Mucosa of descending colon (tissue), 3 donors: ENCODE results near the gene TRAM2. TPM values are rescaled to one million over a fixed set of nuclear protein-coding genes. Genes with fewer than 3 reads are reported as not detected.

Experiments
- ATAC-seq: fragments of 200-7000 bp; cut with Tn5 transposase; one replicate; pipeline ENCODE4 v1.9.1; 2020; ENCODE audit warnings: mild to moderate bottlenecking, moderate library complexity
- DNase-seq, 3 donors: peaks; one replicate each; pipeline ENCODE4 v3.0.0-alpha.2; 2020
- H3K36me3 ChIP-seq: fragments of 200-600 bp; one replicate; pipeline ENCODE4 v1.8.0; 2021; ENCODE audit warnings: low read depth, mild to moderate bottlenecking
- H3K4me1 ChIP-seq: fragments of 200-600 bp; one replicate; pipeline ENCODE4 v1.8.0; 2021; ENCODE audit warnings: low read depth, mild to moderate bottlenecking
- H3K4me3 ChIP-seq: fragments of 200-600 bp; one replicate; pipeline ENCODE4 v1.8.0; 2021; ENCODE audit warnings: mild to moderate bottlenecking
- H3K9me3 ChIP-seq: fragments of 200-600 bp; one replicate; pipeline ENCODE4 v1.8.0; 2021; ENCODE audit warnings: mild to moderate bottlenecking
- CTCF ChIP-seq: fragments of 200-600 bp; IDR thresholded peaks from one replicate; pipeline ENCODE4 v1.8.0; 2022; ENCODE audit warnings: antibody characterized with exemption, mild to moderate bottlenecking
- intact Hi-C, 2 donors: fragments of 100-400 bp; cut with DNase I in 1 of 2; cut with micrococcal nuclease in 1 of 2; formaldehyde crosslinking; loops; one replicate each; pipeline versions ENCODE4 v1.11.0 to v1.11.1; 2022; cut with DNase I, micrococcal nuclease
- total RNA-seq, 3 donors: library from RNA; stranded (reverse); fragmentation: NEBNext Ultra II Directional in 2 of 3; extraction: Animal tissue kit (Norgen Biotek cat#: 25700) in 2 of 3; gene quantifications; one replicate each; pipeline versions ENCODE4 v1.2.1 to v1.2.4, GENCODE V29; 2021 to 2023
- donor health status: DM: no; HTN: no; CAD: no; lungs with moderate emphysema.
- donor health status: DM: no; HTN: no; CAD: no.
- donor health status: DM: no; HTN: yes; CAD: no.

The TRAM2 gene
- total RNA-seq, 3 donors from 2014 or later, result 20.3 to 25.0 (median 24.1) TPM

DNA sequence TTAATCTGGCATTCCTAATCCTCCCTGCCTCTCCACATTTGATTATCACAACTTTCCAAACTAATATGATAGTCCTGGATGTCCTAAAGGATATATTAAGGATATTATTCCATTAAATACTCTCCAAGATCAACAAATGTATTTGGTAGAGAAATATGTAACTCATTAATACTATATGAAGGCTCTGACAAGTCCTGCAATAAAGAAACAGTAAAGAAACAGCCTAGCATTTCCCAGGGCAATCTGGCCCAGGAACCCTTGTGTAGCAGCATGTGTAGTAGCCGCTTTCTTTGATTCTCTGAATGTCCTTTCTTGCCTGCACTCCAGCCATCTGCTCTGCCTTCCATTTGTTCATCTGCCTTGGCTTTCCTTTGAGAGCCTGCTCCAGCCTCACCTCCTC lies 23.7 kb downstream of the TRAM2 start:
- Histone ChIP-seq H3K9me3 (no peaks in the 10 kb centered on the region), H3K4me3 (no peak overlapping the region), H3K4me1 (peaks cover 46% of the 10 kb centered on the region), H3K36me3 (no peaks in the 10 kb centered on the region)
- DNase-seq (no peak), ATAC-seq (no peak)
- no peak for TF ChIP-seq CTCF
- intact Hi-C loops, result no loop called here

DNA sequence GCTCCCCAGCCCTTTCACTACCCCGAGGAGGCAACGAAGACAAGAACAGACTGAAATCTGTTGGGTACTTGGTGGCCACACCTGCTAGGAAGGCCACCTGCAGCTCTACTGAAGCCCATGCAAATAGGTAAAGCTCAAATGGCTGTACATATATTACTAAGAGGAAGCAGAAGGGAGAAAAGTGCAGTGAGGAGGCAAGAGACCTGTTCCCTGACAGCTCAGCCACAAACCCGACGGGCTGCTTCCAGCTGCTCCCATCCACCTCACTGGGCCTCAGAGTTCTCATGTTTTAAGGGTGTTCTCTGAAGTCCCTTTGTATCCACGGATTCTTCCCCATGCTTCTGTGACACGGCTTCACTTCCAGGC lies 24.6 kb downstream of the TRAM2 start:
- no peak for TF ChIP-seq CTCF
- DNase-seq, result peak in 2 of 3 donors; percentile 34 to 45
- intact Hi-C loops, result no loop called here
- Histone ChIP-seq H3K36me3 (no peaks in the 10 kb centered on the region), H3K4me1 (peaks cover 51% of the 10 kb centered on the region), H3K9me3 (no peaks in the 10 kb centered on the region), H3K4me3 (no peak overlapping the region)
- peak; percentile 63 for ATAC-seq

DNA sequence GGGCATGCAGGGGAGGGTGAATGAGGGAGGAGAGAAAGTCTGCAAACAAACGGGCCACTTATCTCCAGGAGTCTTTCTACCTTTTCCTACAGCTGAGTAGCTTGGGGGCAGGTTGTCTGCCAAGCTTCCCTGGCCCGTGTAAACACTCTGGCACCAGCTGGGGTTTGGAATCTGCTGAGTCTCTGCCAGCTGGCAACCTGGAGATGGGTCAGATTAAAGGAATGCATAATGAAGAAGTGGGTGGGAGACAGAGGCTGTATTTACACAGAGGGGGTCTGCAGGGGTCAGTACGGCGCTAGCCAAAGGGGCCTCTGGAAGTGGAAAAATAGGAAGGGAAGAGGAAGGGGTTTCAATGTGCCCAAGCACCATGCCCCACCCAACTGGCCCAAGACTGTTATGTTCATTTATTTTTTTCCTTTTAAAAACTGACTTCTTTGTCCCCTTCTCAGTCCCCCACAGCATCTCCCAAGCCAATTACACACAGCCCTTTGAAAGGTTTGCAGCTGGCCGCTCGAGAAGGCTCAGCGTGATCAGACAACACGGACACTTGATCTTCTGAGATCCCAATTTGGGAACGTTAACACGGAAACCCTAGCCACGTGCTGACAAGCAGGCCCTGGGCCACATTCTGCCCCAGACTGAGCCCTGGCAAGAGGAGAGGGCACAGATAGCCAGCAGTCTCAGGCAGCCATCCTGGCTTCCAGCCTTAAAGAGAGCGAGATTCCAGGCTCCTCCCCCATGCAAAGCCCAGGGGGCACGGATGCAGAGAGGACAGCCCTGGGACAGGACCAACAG lies 25.2 kb downstream of the TRAM2 start:
- no peak for TF ChIP-seq CTCF
- intact Hi-C loops, result no loop called here
- ATAC-seq, result peak; percentile 55
- DNase-seq, result peak; percentile 53 to 67 (median 66)
- Histone ChIP-seq H3K4me3 (no peak overlapping the region), H3K9me3 (no peaks in the 10 kb centered on the region), H3K4me1 (peaks cover 57% of the 10 kb centered on the region), H3K36me3 (no peaks in the 10 kb centered on the region)

GRCh38 chr6:52550870-52551269 lies 26.0 kb downstream of the TRAM2 start:
- DNase-seq, result no peak
- H3K4me1 ChIP-seq, result peaks cover 58% of the 10 kb centered on the region
- no peak for ATAC-seq
- no peaks in the 10 kb centered on the region for H3K9me3 ChIP-seq
- no peaks in the 10 kb centered on the region for H3K36me3 ChIP-seq
- intact Hi-C loops, result no loop called here
- H3K4me3 ChIP-seq, result no peak overlapping the region
- no peak for TF ChIP-seq CTCF

DNA sequence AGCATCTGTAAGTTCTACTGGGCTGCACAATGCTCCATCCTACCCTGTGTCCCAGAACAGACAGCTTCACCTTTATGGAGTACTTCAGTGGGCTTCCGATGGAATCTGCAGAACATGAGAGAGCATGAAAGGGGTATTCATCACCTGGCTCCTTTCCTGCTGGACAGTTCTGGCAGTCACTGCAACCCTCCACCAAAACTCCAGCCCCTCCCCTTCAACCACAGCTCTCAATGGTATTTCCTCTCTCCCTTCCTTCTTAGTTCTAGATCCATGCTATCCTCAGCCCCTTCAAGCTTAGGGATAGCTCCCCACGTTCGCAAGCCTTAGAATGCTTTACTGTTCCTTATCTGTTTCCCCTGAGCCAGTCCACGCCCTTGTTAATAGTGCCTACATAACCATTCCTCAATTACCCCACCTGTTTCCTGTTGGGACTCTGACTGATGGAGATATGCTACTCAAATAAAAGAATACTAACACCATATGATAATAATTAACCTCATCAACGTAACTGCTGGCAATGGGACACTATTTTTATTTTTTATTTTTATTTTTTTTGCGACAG lies 26.8 kb downstream of the TRAM2 start:
- intact Hi-C loops, result no loop called here
- DNase-seq (no peak), ATAC-seq (peak; percentile 80)

More for the DNA sequence above, 26.8 kb downstream of the TRAM2 start:
- no peak for TF ChIP-seq CTCF
- Histone ChIP-seq H3K9me3 (no peaks in the 10 kb centered on the region), H3K4me3 (no peak overlapping the region), H3K4me1 (peaks cover 59% of the 10 kb centered on the region), H3K36me3 (no peaks in the 10 kb centered on the region)
